ENCODE data around the gene JAG2. TPM values are rescaled to one million over a fixed set of nuclear protein-coding genes. Genes with fewer than 3 reads are reported as not detected.

JAG2 gene
- polyA plus RNA-seq, 4 donors = 6.8 to 11.4 (median 9.8) TPM

- DNase-seq (ENCODE audit: low read depth in 4 of 4, low spot score in 2 of 4) = no peak
Observed at GRCh38 chr14:105185001-105185400, 16.4 kb upstream of the JAG2 start.

DNA sequence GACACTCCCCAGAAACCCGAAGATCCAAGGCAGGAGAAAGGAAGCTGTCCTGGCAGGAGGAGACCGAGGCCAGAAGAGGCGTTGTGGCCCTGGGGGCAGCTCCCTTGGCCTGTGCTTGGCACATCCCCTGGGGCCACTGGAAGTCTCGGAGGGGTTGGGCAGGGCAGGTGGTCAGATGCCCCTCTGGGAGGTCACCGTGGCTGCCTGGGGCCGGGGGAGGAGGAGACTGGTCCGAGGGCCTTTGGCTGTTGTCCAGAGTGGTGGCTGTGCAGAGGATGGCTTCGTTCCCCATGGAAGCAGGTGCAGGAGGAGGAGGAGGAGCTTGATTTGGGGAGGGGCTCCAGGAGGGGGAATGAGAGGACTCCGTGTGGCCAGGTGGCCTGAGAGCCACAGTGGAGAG, 15.9 kb upstream of the JAG2 start:
- DNase-seq (ENCODE audit: low read depth in 4 of 4, low spot score in 2 of 4) = no peak

- no peak for DNase-seq (ENCODE audit: low read depth in 4 of 4, low spot score in 2 of 4)
Observed at GRCh38 chr14:105182296-105183020, 13.9 kb upstream of the JAG2 start.

DNA sequence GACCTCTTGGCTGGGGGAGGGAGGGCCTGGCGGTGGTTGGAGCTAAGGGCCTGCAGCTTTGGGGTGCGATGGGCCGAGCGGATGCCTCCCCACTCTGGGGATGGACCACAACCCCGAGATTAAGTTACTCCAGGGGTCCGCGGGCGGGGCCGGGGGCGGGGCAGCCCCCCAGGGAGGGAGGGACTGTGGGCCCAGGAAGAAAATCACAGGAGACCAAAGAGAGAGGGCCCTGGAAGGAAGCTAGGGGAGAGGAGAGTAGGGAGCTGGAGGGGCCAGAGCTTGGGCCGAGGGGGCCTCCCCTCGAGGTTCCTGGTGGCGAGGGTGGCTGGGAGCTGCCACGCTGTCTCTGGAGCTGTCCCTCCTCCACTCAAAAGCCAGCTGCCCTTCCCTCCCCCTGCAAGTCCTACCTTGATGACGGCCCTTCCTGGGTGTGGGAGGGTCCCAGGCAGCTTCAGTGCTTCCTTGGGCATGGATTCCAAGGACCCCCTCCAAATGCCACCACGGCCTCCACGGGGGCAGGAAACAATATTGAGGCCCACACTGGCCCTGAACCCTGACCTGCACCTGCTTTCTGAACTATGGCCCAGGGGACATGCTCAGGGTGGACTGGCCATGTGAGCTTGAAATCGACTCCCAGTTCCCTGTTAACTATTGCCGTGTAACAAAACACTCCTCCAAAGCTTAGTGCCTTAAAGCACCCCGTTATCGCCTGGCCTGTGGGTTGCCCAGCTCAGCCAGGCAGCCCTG, 13.1 kb upstream of the JAG2 start:
- no peak for DNase-seq (ENCODE audit: low read depth in 4 of 4, low spot score in 2 of 4)

DNA sequence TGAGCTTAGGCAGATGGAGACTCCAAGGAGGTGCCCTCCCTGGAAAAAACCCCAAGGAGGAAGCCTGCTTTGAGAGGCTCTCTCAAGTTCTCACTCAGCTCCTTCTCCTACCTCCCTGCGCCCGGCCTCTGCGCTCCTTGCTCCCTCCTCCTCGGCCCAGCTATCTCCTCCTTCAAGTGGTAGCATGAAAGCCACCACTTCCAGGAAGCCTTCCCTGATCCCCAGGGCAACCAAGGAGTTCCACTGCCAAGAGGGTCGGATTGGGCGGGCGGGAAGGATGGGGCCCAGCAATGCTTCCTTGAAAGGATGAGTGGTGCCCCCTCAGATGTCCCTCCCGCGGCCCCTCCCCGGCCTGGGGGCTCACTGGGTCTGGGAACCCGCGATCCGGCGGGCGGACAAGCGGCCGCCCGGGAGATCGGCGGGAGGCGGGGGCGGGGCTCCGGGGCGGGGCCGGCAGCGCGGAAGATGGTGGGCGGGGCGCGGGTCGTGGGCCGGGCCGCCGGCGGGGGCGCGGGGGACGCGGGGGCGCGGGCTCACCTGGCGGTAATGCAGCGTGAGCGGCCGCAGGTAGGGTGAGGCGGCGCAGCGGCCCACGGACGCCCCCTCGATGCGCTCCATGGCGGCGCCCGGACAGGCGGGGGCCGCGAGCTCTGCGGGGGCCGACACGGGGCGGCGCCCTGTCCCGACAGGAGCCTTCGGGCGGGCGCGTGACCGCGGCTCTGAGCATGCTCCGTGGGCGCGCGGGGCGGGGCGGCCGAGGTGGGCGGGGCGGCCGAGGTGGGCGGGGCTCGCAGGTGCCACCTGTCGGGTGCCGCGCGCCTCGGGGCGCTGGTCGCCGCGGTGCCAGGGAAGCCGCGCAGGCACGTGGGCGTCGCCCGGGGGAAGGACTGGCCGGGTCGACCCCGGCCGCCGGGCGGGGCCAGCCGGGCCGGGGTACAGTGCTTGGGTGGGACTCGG, 12.3 kb upstream of the JAG2 start, which contains the start of gene NUDT14:
TSS of gene NUDT14 (minus strand) at position 721 of the 957 bp plus-strand sequence. CDS start at position 618, 103 bp downstream.
- no peak for DNase-seq (ENCODE audit: low read depth in 4 of 4, low spot score in 2 of 4)

DNA sequence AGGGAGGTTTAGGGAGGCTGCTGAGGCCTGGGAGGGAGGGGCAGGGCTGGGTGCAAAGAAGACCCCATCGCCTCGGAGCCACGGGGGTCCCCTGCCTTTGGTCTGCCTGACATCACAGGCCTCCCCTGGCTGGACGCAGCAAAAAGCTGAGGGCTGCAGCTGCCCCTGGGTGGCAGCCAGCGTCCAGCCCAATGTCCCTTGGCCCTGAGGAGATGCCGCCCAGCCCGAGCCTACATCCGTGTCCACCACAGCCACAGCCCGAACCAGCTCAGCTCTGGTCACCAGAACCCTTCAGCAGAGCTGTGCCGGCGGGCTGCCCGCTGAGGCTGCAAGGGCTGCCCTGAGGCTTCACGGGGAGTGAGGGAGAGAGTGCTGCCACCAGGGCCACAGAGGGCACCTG, 10.6 kb upstream of the JAG2 start:
- DNase-seq (ENCODE audit: low read depth in 4 of 4, low spot score in 2 of 4) = no peak

DNA sequence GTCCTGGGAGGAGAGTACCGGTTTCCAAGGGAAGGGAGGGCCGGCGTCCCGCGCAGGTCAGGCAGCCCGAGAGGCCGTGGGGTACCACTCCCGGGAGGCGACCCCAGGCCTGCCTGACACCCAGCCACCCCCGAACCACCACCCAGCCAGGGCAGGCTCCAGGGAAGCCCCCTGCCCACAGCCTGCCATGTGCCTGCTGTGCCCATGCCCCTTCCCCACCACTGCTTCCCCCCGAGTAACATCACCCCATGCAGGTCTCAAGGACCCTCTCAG, 10.2 kb upstream of the JAG2 start:
- no peak for DNase-seq (ENCODE audit: low read depth in 4 of 4, low spot score in 2 of 4)

GRCh38 chr14:105178069-105178867, 9.7 kb upstream of the JAG2 start:
- DNase-seq (ENCODE audit: low read depth in 4 of 4, low spot score in 2 of 4) = no peak

DNA sequence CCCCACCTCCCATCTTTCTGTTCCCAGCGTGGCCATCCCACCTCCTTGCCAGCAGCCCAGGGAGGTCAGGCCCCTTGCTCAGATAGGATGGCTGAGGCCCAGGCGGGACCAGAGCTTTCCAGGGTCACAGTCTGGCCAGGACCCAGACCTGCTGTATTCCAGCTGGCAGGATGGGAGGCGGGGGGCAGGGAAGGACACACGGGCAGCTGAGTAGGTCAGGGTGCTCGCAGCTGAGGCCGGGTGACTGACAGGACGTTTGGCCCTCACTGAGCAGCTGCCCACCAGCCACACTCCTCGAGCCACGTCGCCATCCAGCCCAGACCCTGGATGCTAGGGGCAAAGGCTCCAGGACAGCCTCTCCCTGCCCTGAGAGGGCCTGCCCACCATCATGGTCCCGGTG, 8.5 kb upstream of the JAG2 start:
- DNase-seq (ENCODE audit: low read depth in 4 of 4, low spot score in 2 of 4) = no peak

DNA sequence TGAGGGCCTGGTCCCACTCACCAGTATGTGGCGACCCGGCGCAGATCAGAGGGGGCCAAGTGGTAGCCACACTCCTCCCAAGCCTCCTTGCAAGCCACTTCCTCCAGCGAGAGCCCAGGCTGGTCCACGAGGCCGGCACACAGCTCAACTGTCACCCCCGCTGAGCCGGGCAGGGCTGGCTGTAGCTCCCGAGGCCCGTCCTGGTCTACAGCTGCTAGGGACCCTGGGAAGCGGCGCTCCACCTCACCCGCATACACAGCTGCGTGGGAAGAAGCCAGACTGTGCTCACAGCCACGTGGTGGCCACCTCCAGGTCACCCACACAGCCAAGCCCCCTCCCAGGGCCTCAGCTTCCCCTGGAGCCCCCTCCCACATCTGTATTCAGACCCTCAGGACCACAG, 7.9 kb upstream of the JAG2 start:
- no peak for DNase-seq (ENCODE audit: low read depth in 4 of 4, low spot score in 2 of 4)

DNA sequence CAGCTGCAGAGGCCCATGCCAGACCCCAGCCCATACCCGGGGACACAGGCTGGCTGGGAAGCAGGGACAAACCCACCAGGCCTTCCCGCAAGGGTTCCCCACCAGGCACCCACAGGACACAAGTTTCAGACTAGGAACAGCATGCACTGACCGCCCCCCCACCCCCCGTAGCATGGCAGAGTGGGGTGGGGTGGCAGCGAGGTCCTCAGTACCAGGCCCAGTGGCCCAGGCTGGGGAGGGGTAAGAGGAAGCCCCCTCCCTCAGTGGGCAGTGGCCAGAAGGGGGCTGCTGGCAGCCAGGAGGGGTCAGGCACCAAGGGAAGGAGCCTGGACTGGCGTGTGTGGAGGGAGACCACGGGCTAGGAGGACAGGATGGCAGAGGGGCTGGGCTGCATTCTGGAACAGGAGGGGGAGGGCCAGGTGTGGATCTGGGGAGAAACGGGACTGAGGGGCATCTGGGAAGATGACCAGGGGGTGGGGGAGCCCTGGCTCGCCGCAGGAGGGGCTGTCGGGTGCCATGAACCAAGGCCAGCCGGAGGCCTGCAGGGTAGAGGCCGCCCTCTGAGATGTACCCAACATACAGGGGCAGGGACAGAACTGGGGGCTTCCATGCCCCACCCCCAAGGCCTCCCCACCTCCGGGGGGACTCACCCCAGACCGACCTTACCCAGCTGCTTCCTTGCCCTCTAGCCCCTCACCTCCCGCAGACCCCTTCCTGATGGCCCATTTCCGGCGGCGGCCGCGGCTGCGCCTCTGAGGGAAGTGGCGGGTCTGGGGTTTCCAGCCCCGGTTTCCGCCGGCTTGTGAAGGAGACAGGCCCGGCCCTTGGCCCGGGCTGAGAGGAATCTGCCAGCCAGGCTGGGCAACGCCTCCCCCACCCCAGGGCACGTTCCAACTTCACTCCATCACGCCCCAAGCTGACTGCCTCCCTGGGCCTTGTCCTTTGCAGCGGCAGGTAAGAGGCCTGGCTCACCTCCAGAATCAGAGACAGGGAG, 5.6 kb upstream of the JAG2 start:
- DNase-seq (ENCODE audit: low read depth in 4 of 4, low spot score in 2 of 4) = no peak

DNA sequence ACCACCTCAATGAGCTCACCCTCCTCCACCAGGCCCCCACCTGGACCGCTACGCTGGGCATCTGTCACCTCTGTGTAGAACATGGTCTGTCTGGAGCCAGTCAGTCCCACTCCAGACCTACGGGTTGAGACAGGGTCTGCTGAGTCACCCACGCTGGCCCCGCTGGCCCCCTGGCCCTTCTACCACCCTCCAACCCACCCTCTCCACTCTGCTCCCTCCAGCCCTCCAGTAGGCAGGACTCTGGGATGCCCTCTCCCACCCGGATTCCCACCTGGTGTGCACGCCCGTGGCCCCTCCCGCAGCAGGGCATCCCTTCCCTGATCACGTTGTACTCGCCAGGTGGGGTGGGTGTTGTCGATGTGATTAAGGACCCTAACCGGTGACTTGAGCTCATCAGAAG, 4.6 kb upstream of the JAG2 start:
- no peak for DNase-seq (ENCODE audit: low read depth in 4 of 4, low spot score in 2 of 4)

- no peak for DNase-seq (ENCODE audit: low read depth in 4 of 4, low spot score in 2 of 4)
Observed at GRCh38 chr14:105172476-105172875, 3.9 kb upstream of the JAG2 start.

- no peak for DNase-seq (ENCODE audit: low read depth in 4 of 4, low spot score in 2 of 4)
Observed at GRCh38 chr14:105171004-105171673, 2.6 kb upstream of the JAG2 start.

GRCh38 chr14:105169776-105170655, 1.4 kb upstream of the JAG2 start:
- no peak for DNase-seq (ENCODE audit: low read depth in 4 of 4, low spot score in 2 of 4)

DNA sequence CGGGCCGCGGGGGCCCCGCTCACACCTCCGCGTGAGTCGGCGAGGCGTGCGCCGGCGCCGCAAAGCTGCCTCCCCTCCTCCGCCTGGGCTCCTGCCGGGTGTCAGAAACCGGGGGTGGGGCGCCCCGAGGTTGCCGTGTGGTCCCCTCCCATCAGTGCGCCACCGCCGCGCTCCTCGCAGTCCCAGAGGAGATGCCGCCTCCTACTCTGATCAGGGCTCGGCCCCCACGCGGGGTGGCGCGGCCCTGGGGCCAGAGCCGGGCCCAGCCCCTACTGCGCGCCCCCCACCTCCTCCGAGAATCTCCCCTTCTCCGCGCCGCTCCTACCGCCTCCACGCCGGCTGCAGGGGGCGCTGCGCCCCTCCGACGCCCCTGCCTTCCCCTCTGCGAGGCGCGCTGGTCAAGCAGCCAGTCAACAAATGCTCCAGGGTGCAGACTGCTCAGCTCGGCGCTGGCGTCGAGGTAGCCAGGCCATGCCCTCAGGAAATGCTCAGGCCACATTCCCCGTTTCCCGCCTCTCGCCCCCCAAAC, 467 bp upstream of the JAG2 start:
- no peak for DNase-seq (ENCODE audit: low read depth in 4 of 4, low spot score in 2 of 4)

GRCh38 chr14:105168093-105168420, 519 bp downstream of the JAG2 start:
- DNase-seq (ENCODE audit: low read depth in 4 of 4, low spot score in 2 of 4) = no peak
